Esophagus muscularis mucosa (tissue), 4 donors: ENCODE data around the gene FBLN1. TPM values are rescaled to one million over a fixed set of nuclear protein-coding genes. Genes with fewer than 3 reads are reported as not detected.
A peak's percentile ranks its signal among the peaks of the same experiment; 100 is the strongest.

ENCODE experiments used
- DNase-seq: peaks from one replicate; pipeline ENCODE4 v3.0.0-alpha.2; 2017; ENCODE audit errors: extremely low spot score
- H3K27ac ChIP-seq, 4 donors: fragments of 200-600 bp; sonication (generic); replicated peaks in 1 of 4; 1 replicate in 3 of 4; 2 replicates in 1 of 4; pipeline ENCODE4 v1.5.1; 2016 to 2019; ENCODE audit warnings: mild to moderate bottlenecking in 1 of 4
- H3K27me3 ChIP-seq, 4 donors: fragments of 200-600 bp; sonication (generic); one replicate each; pipeline versions ENCODE4 v1.5.1 to v1.6.0; 2016 to 2019
- H3K36me3 ChIP-seq, 4 donors: fragments of 200-600 bp; sonication (generic); one replicate each; pipeline ENCODE4 v1.5.1; 2016 to 2019
- H3K4me1 ChIP-seq, 4 donors: fragments of 200-600 bp; sonication (generic); one replicate each; pipeline ENCODE4 v1.5.1; 2016 to 2019
- H3K4me3 ChIP-seq, 4 donors: fragments of 200-600 bp; sonication (generic); 1 replicate in 2 of 4; 2 replicates in 2 of 4; pipeline ENCODE4 v1.5.1; 2016 to 2019; ENCODE audit warnings: mild to moderate bottlenecking in 4 of 4, moderate library complexity in 1 of 4
- H3K9me3 ChIP-seq, 4 donors: fragments of 200-600 bp; sonication (generic); 1 replicate in 3 of 4; 2 replicates in 1 of 4; pipeline ENCODE4 v1.5.1; 2016 to 2019
- CTCF ChIP-seq, 3 experiments: fragments of 200-600 bp in 2 of 3; fragments of 450-650 bp in 1 of 3; sonication (generic) in 2 of 3; IDR thresholded peaks; one replicate each; pipeline ENCODE4 v1.5.1; 2017 to 2019; ENCODE audit warnings: antibody characterized with exemption in 3 of 3, mild to moderate bottlenecking in 2 of 3, moderate library complexity in 1 of 3
- EP300 ChIP-seq: sonication (generic); formaldehyde crosslinking; IDR thresholded peaks from one replicate; pipeline ENCODE4 v1.6.1; 2017; ENCODE audit warnings: antibody characterized with exemption
- POLR2A ChIP-seq: fragments of 450-650 bp; IDR thresholded peaks from one replicate; pipeline ENCODE4 v1.6.1; 2017; ENCODE audit warnings: antibody characterized with exemption, moderate library complexity, mild to moderate bottlenecking, low read depth
- POLR2AphosphoS5 ChIP-seq, 2 donors: sonication (generic); formaldehyde crosslinking; IDR thresholded peaks; one replicate each; pipeline ENCODE4 v1.6.1; 2017; ENCODE audit warnings: antibody characterized with exemption in 2 of 2
- WGBS: methylation state at CpG from one replicate; pipeline ENCODE4 v1.1.5; 2018; 5-methylcytosine and 5-hydroxymethylcytosine counted together
- intact Hi-C: fragments of 100-400 bp; cut with DNase I; formaldehyde crosslinking; loops from one replicate; pipeline ENCODE4 v1.15.1; 2023
- total RNA-seq, 4 donors: library from RNA; depleted of rRNA; stranded (reverse); fragments of >200 nt; gene quantifications; one replicate each; pipeline versions ENCODE4 v1.1.0 to v1.2.1, GENCODE V29; 2016

The FBLN1 gene
- total RNA-seq, 4 donors from 2014 or later = 355 to 534 (median 417) TPM

- intact Hi-C loops = loop anchor here (10.0 kb wide), 1 partner anchor 190 kb away; no protein-coding TSS in a partner anchor
- 58% methylated on average over 8 of the region's 16 CpGs for WGBS
These were observed 142.5 kb downstream of the FBLN1 start for GRCh38 chr22:45645150-45645525.

GRCh38 chr22:45645526-45646414 is 143.1 kb downstream of the FBLN1 start:
- DNase-seq = no peak
- Histone ChIP-seq H3K9me3 (no peaks in the 10 kb centered on the region), H3K4me1 (peaks cover 9 to 11% (median 10%) of the 10 kb centered on the region in 4 donors), H3K36me3 (no peaks in the 10 kb centered on the region), H3K27ac (no peak overlapping the region), H3K27me3 (peaks cover 0 to 67% (median 8%) of the 10 kb centered on the region in 4 donors), H3K4me3 (peak overlapping the region in 2 of 4 donors; percentile 5 to 27)
- intact Hi-C loops = loop anchor here (10.0 kb wide), 1 partner anchor 189 kb away; no protein-coding TSS in a partner anchor
- WGBS = 37% methylated on average over 31 of the region's 54 CpGs
- TF ChIP-seq CTCF (IDR thresholded peaks at IDR 0.05) = peak; percentile 94 to 99 (median 97)
- no peak for TF ChIP-seq POLR2AphosphoS5 (IDR thresholded peaks at IDR 0.05)
- TF ChIP-seq POLR2A = no peak
- TF ChIP-seq EP300 = no peak

More at GRCh38 chr22:45645150-45645525, 142.5 kb downstream of the FBLN1 start:
- TF ChIP-seq CTCF (IDR thresholded peaks at IDR 0.05) = no peak
- no peak for TF ChIP-seq POLR2A
- TF ChIP-seq EP300 = no peak
- no peak for TF ChIP-seq POLR2AphosphoS5 (IDR thresholded peaks at IDR 0.05)
- Histone ChIP-seq H3K36me3 (no peaks in the 10 kb centered on the region), H3K4me1 (peaks cover 9 to 11% (median 10%) of the 10 kb centered on the region in 4 donors), H3K9me3 (no peaks in the 10 kb centered on the region), H3K4me3 (peak overlapping the region in 1 of 4 donors; percentile 27), H3K27me3 (peaks cover 0 to 67% (median 9%) of the 10 kb centered on the region in 4 donors), H3K27ac (no peak overlapping the region)
- DNase-seq = no peak

- Histone ChIP-seq H3K36me3 (no peaks in the 10 kb centered on the region), H3K4me3 (no peak overlapping the region), H3K27me3 (peaks cover 0 to 65% (median 7%) of the 10 kb centered on the region in 4 donors), H3K9me3 (no peaks in the 10 kb centered on the region), H3K4me1 (peaks cover 9 to 11% (median 10%) of the 10 kb centered on the region in 4 donors), H3K27ac (no peak overlapping the region)
- TF ChIP-seq POLR2A (no peak), CTCF (IDR thresholded peaks at IDR 0.05) (no peak), EP300 (no peak), POLR2AphosphoS5 (IDR thresholded peaks at IDR 0.05) (no peak)
- WGBS = 88% methylated on average over 18 of the region's 18 CpGs
- intact Hi-C loops = loop anchor here (10.0 kb wide), 1 partner anchor 187 kb away; no protein-coding TSS in a partner anchor
- DNase-seq = no peak
These were observed 145.0 kb downstream of the FBLN1 start for GRCh38 chr22:45647532-45648225.

- peaks cover 9 to 11% (median 10%) of the 10 kb centered on the region in 4 donors for H3K4me1 ChIP-seq
- peaks cover 0 to 68% (median 8%) of the 10 kb centered on the region in 4 donors for H3K27me3 ChIP-seq
- DNase-seq = no peak
- intact Hi-C loops = loop anchor here (10.0 kb wide), 1 partner anchor 186 kb away; no protein-coding TSS in a partner anchor
- WGBS = 76% methylated on average over 24 of the region's 24 CpGs
- no peak overlapping the region for H3K4me3 ChIP-seq
- TF ChIP-seq POLR2AphosphoS5 (IDR thresholded peaks at IDR 0.05) (no peak), EP300 (no peak), CTCF (IDR thresholded peaks at IDR 0.05) (no peak), POLR2A (no peak)
- no peaks in the 10 kb centered on the region for H3K36me3 ChIP-seq
- no peaks in the 10 kb centered on the region for H3K9me3 ChIP-seq
- H3K27ac ChIP-seq = no peak overlapping the region
These were observed 145.8 kb downstream of the FBLN1 start for GRCh38 chr22:45648301-45649117.
